K562 (cell line): ENCODE results near the gene NPAS1. TPM values are rescaled to one million over a fixed set of nuclear protein-coding genes. Genes with fewer than 3 reads are reported as not detected.

Source experiments
- ATAC-seq: fragments of 200-7000 bp; cut with Tn5 transposase; 3 replicates; pipeline ENCODE4 v1.9.1; 2020; ENCODE audit warnings: moderate library complexity
- BruUV-seq: library from RNA; stranded (reverse); fragments of 400-500 nt; replicated peaks from 2 replicates; lab custom pipeline; 2021; lab: Mats Ljungman, UMichigan
- CTCF ChIA-PET: fragments of 300-600 bp; formaldehyde crosslinking; extraction: SDS; loops from one replicate; lab custom pipeline; 2021; ENCODE audit warnings: low intra/inter-chr PET ratio; lab: Yijun Ruan, JAX
- POLR2A ChIA-PET: fragments of 300-600, 350-650 bp; sonication (Branson Sonifier 250); formaldehyde crosslinking; extraction: SDS; loops from one replicate; lab custom pipeline; 2021; ENCODE audit warnings: antibody characterized with exemption, inconsistent platforms; lab: Yijun Ruan, JAX
- DNase-seq, 4 experiments: peaks; one replicate each; pipeline versions ENCODE4 v3.0.0 to v3.0.0-alpha.2; 2011 to 2018; ENCODE audit warnings: low spot score in 3 of 4, mixed read lengths in 3 of 4; ENCODE audit errors: extremely low read depth in 1 of 4
- FAIRE-seq: peaks from 2 replicates; lab custom pipeline; 2011; peaks lifted over from hg19 to GRCh38; lab: Jason Lieb, UNC
- H2AFZ ChIP-seq: 2 replicates; pipeline ENCODE4 v1.6.0; 2011; ENCODE audit warnings: low read depth, low read length, control low read depth, inconsistent platforms
- H3K27ac ChIP-seq: fragments of 200-600 bp; 3 replicates; pipeline ENCODE4 v1.8.0; 2011; ENCODE audit warnings: low read depth, mild to moderate bottlenecking, control low read depth, inconsistent platforms, low read length, moderate library complexity, mixed read lengths; ENCODE audit errors: extremely low read depth
- H3K27me3 ChIP-seq, 2 experiments: fragments of 300-600 bp in 1 of 2; 2 replicates in 1 of 2; 3 replicates in 1 of 2; pipeline versions ENCODE4 v1.6.0 to v1.8.0; 2011; ENCODE audit warnings: inconsistent platforms in 2 of 2, low read length in 2 of 2, mild to moderate bottlenecking in 1 of 2, mixed read lengths in 1 of 2, moderate library complexity in 1 of 2; ENCODE audit not compliant: control insufficient read depth in 2 of 2, insufficient read depth in 2 of 2
- H3K36me3 ChIP-seq: fragments of 300-600 bp; 3 replicates; pipeline ENCODE4 v1.8.0; 2011; ENCODE audit warnings: mild to moderate bottlenecking, low read length, inconsistent platforms; ENCODE audit not compliant: control insufficient read depth, insufficient read depth
- H3K4me1 ChIP-seq, 2 experiments: fragments of 200-600 bp in 1 of 2; replicated peaks in 1 of 2; 2 replicates in 1 of 2; 3 replicates in 1 of 2; pipeline versions ENCODE4 v1.5.1 to v1.8.0; 2011; ENCODE audit warnings: inconsistent platforms in 2 of 2, low read length in 2 of 2, mild to moderate bottlenecking in 1 of 2, mixed read lengths in 1 of 2, moderate library complexity in 1 of 2; ENCODE audit not compliant: control insufficient read depth in 2 of 2, insufficient read depth in 2 of 2
- H3K4me2 ChIP-seq: 2 replicates; pipeline ENCODE4 v1.6.1; 2011; ENCODE audit warnings: low read length, control low read depth, inconsistent platforms, mixed read lengths; ENCODE audit not compliant: insufficient read depth
- H3K4me3 ChIP-seq: fragments of 200-600 bp; sonication (generic), shearing (Covaris generic); 2 replicates; pipeline ENCODE4 v1.5.1; 2016; ENCODE audit warnings: control low read depth, inconsistent platforms
- H3K79me2 ChIP-seq: fragments of 200-600 bp; 3 replicates; pipeline ENCODE4 v1.8.0; 2011; ENCODE audit warnings: low read length, inconsistent platforms; ENCODE audit not compliant: control insufficient read depth, insufficient read depth
- H3K9ac ChIP-seq, 2 experiments: 2 replicates each; pipeline versions ENCODE4 v1.6.0 to v1.6.1; 2011; ENCODE audit warnings: low read depth in 2 of 2, low read length in 2 of 2, control low read depth in 1 of 2, inconsistent platforms in 1 of 2, mild to moderate bottlenecking in 1 of 2, mixed read lengths in 1 of 2; ENCODE audit not compliant: insufficient read depth in 1 of 2
- H3K9me1 ChIP-seq: one replicate; pipeline ENCODE4 v1.6.0; 2011; ENCODE audit warnings: inconsistent platforms, mild to moderate bottlenecking, low read length, moderate library complexity; ENCODE audit not compliant: control insufficient read depth, insufficient read depth
- H3K9me3 ChIP-seq: replicated peaks from 2 replicates; pipeline ENCODE4 v1.5.1; 2011; ENCODE audit warnings: low read depth, low read length, inconsistent platforms; ENCODE audit not compliant: control insufficient read depth, insufficient read depth
- H4K20me1 ChIP-seq: replicated peaks from 2 replicates; pipeline ENCODE4 v1.6.1; 2011; ENCODE audit warnings: low read length, inconsistent platforms, mixed read lengths; ENCODE audit not compliant: control insufficient read depth, insufficient read depth
- CBX2 ChIP-seq: fragments of 200-600 bp; sonication (generic); IDR thresholded peaks from one replicate; pipeline ENCODE4 v1.6.1; 2012; ENCODE audit warnings: mild to moderate bottlenecking, low read length, inconsistent platforms; ENCODE audit not compliant: insufficient read depth, poor library complexity, severe bottlenecking
- HNRNPUL1 ChIP-seq: fragments of 200-400 bp; formaldehyde crosslinking; IDR thresholded peaks from 2 replicates; pipeline ENCODE4 v1.6.1; 2017; ENCODE audit warnings: low read length
- PML ChIP-seq: IDR thresholded peaks from 2 replicates; pipeline ENCODE4 v1.6.1; 2012; ENCODE audit warnings: low read length, inconsistent platforms
- POLR2G ChIP-seq: fragments of 200-400 bp; formaldehyde crosslinking; IDR thresholded peaks from 2 replicates; pipeline ENCODE4 v1.6.1; 2017; ENCODE audit warnings: low read depth, mild to moderate bottlenecking, antibody characterized with exemption, low read length, moderate library complexity
- RBM22 ChIP-seq: fragments of 200-400 bp; formaldehyde crosslinking; IDR thresholded peaks from 2 replicates; pipeline ENCODE4 v1.6.1; 2018; ENCODE audit warnings: low read length, low read depth; ENCODE audit not compliant: poor library complexity, severe bottlenecking
- RBM25 ChIP-seq: fragments of 200-400 bp; formaldehyde crosslinking; IDR thresholded peaks from 2 replicates; pipeline ENCODE4 v1.6.1; 2018; ENCODE audit warnings: low read length, low read depth, moderate library complexity; ENCODE audit not compliant: severe bottlenecking
- SLC30A9 ChIP-seq: fragments of 250-450 bp; sonication (Bioruptor Pico); IDR thresholded peaks from 2 replicates; pipeline ENCODE4 v1.8.0; 2022; ENCODE audit warnings: mild to moderate bottlenecking, moderate library complexity
- TAF15 ChIP-seq: fragments of 200-400 bp; formaldehyde crosslinking; IDR thresholded peaks from 2 replicates; pipeline ENCODE4 v1.6.1; 2017; ENCODE audit warnings: mild to moderate bottlenecking, low read depth, low read length, moderate library complexity
- THRB ChIP-seq: fragments of 450-650 bp; formaldehyde crosslinking; conservative IDR thresholded peaks from 2 replicates; pipeline ENCODE4 v1.4.0; 2022; ENCODE audit warnings: mild to moderate bottlenecking, missing genetic modification characterization
- WGBS: fragments of 100-300 bp; shearing (Covaris generic); methylation state at CpG from one replicate; pipeline ENCODE4 v1.1.6; 2016; ENCODE audit warnings: low coverage, mixed read lengths; ENCODE audit not compliant: insufficient coverage; ENCODE audit errors: missing lambda C conversion rate; 5-methylcytosine and 5-hydroxymethylcytosine counted together
- in situ Hi-C: fragments of 300-500 bp; cut with MboI; formaldehyde crosslinking; loops from 4 replicates; pipeline ENCODE4 v1.15.0; 2018; ENCODE audit warnings: inconsistent platforms, mixed read lengths
- intact Hi-C: fragments of 100-400 bp; cut with micrococcal nuclease; formaldehyde crosslinking; loops from 2 replicates; pipeline ENCODE4 v1.14.2; 2022
- polyA plus RNA-seq, 8 experiments: library from polyadenylated mRNA; depleted of rRNA in 4 of 8; stranded (reverse) in 5 of 8; unstranded in 3 of 8; fragments of >200 nt; fragmentation: Nextera tagmentation in 2 of 8; fragmentation: Illumina TruSeq in 1 of 8; extraction: Ambion mirVana in 2 of 8; extraction: Trizol in 1 of 8; gene quantifications; 2 replicates each; pipeline versions ENCODE4 v1.2.1 to v1.2.3, GENCODE V29; 2011 to 2014; ENCODE audit warnings: inconsistent platforms in 1 of 8, missing spikeins in 1 of 8
- total RNA-seq, 7 experiments: library from RNA; depleted of rRNA in 6 of 7; stranded (reverse); fragments of >200 nt in 6 of 7; fragmentation: Illumina TruSeq in 2 of 7; extraction: Trizol in 2 of 7; gene quantifications; 2 replicates each; pipeline versions ENCODE4 v1.2.1 to v1.2.3, GENCODE V29; 2011 to 2021; ENCODE audit warnings: low replicate concordance in 1 of 7
- TF ChIP-seq, protein P1 (sequence below): fragments of 450-650 bp; formaldehyde crosslinking; IDR thresholded peaks from 2 replicates; pipeline ENCODE4 v1.4.0; 2022; ENCODE audit warnings: missing genetic modification characterization

The NPAS1 gene
- total and polyA plus RNA-seq, 9 of the 15 experiments (the other 6 are each of a cell fraction or from before 2014, with no cell fraction given), result 0.58 to 5.3 (median 2.0) TPM; not detected in 2

- Histone ChIP-seq H3K27ac (no peak overlapping the region; the same call in 2 of the 3 replicates), H2AFZ (no peak overlapping the region), H3K4me2 (no peak overlapping the region), H3K9me3 (no peaks in the 10 kb centered on the region), H3K27me3 (no peaks in the 10 kb centered on the region), H4K20me1 (peaks cover 9% of the 10 kb centered on the region), H3K36me3 (no peaks in the 10 kb centered on the region; the same call in 2 of the 3 replicates), H3K4me3 (no peak overlapping the region), H3K4me1 (peaks cover 18 to 23% of the 10 kb centered on the region in 2 experiments), H3K9ac (peak overlapping the region in 1 of 2 experiments; percentile 49; a peak in 1 of 4 replicates), H3K79me2 (no peaks in the 10 kb centered on the region), H3K9me1 (peaks cover 3% of the 10 kb centered on the region)
- in situ Hi-C loops, result no loop called here
- no TSS peak for BruUV-seq
- no peak; the same call in 2 of the 3 replicates for ATAC-seq
- POLR2A ChIA-PET, result interaction anchor here (1.2 to 1.6 kb wide), 4 partner anchors 11 to 127 kb away, joined by 3 to 4 read pairs (median 4); partner anchors contain the start of gene AP2S1
- TF ChIP-seq RBM25 (peak; percentile 16), PML (no peak)
- no peak for DNase-seq
- WGBS, result 65% methylated on average over 7 of the region's 7 CpGs
- FAIRE-seq, result no peak
- intact Hi-C loops, result no loop called here
- CTCF ChIA-PET, result no interaction called here
Observed at GRCh38 chr19:46977548-46977947, 42.1 kb upstream of the NPAS1 start.

GRCh38 chr19:46978171-46978869 lies 41.3 kb upstream of the NPAS1 start:
- ATAC-seq, result no peak
- H4K20me1 ChIP-seq, result peaks cover 9% of the 10 kb centered on the region
- FAIRE-seq, result no peak
- no peak overlapping the region for H3K4me2 ChIP-seq
- H3K9me3 ChIP-seq, result no peaks in the 10 kb centered on the region
- ChIA-PET CTCF (no interaction called here), POLR2A (no interaction called here)
- no peaks in the 10 kb centered on the region; the same call in 2 of the 3 replicates for H3K36me3 ChIP-seq
- 93% methylated on average over 3 of the region's 5 CpGs for WGBS
- no peak overlapping the region for H3K4me3 ChIP-seq
- H3K9me1 ChIP-seq, result peaks cover 3% of the 10 kb centered on the region
- peaks cover 18 to 23% of the 10 kb centered on the region in 2 experiments for H3K4me1 ChIP-seq
- H3K27ac ChIP-seq, result no peak overlapping the region
- H3K79me2 ChIP-seq, result no peaks in the 10 kb centered on the region
- in situ Hi-C loops, result no loop called here
- BruUV-seq, result no TSS peak
- no peak for DNase-seq
- peak; percentile 68 for TF ChIP-seq RBM22
- TF ChIP-seq HNRNPUL1, result no peak
- peak; percentile 35; the same call in 1 of the 2 replicates for TF ChIP-seq POLR2G
- no peak for TF ChIP-seq CBX2
- TF ChIP-seq, protein P1, sequence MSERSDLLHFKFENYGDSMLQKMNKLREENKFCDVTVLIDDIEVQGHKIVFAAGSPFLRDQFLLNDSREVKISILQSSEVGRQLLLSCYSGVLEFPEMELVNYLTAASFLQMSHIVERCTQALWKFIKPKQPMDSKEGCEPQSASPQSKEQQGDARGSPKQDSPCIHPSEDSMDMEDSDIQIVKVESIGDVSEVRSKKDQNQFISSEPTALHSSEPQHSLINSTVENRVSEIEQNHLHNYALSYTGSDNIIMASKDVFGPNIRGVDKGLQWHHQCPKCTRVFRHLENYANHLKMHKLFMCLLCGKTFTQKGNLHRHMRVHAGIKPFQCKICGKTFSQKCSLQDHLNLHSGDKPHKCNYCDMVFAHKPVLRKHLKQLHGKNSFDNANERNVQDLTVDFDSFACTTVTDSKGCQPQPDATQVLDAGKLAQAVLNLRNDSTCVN, result peak; percentile 54; the same call in 1 of the 2 replicates
- TF ChIP-seq SLC30A9, result no peak
- no peak for TF ChIP-seq TAF15
- TF ChIP-seq THRB (CRISPR knock-in tag), result 0 out of 2 replicates have a peak, but pooled peaks have one; percentile 36
- no peak overlapping the region for H2AFZ ChIP-seq
- no peaks in the 10 kb centered on the region for H3K27me3 ChIP-seq
- intact Hi-C loops, result no loop called here
- peak overlapping the region in 1 of 2 experiments; percentile 12; a peak in 1 of 4 replicates for H3K9ac ChIP-seq
